Measurements from ENCODE around the gene KDM1A.

DNA sequence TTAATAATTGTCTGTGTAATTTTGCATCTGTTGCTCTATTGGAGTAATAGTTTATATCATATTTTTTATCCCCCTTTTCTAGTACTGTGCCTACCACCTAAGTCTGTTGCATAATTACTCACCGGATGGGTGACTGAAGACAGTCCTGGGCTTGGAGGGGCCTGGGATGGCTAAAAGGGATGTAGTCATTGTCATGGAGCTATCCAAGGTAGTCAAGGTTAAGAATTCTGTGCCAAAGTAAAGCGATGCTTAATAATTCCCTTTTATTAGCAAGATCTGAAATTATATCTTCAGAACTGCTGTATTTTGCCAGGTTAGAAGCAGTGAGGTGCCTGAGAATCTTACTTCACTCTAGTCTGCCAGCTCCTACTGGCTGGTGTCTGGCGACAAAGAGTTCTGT lies 61.6 kb downstream of the KDM1A start:
- TF ChIP-seq, protein P1, sequence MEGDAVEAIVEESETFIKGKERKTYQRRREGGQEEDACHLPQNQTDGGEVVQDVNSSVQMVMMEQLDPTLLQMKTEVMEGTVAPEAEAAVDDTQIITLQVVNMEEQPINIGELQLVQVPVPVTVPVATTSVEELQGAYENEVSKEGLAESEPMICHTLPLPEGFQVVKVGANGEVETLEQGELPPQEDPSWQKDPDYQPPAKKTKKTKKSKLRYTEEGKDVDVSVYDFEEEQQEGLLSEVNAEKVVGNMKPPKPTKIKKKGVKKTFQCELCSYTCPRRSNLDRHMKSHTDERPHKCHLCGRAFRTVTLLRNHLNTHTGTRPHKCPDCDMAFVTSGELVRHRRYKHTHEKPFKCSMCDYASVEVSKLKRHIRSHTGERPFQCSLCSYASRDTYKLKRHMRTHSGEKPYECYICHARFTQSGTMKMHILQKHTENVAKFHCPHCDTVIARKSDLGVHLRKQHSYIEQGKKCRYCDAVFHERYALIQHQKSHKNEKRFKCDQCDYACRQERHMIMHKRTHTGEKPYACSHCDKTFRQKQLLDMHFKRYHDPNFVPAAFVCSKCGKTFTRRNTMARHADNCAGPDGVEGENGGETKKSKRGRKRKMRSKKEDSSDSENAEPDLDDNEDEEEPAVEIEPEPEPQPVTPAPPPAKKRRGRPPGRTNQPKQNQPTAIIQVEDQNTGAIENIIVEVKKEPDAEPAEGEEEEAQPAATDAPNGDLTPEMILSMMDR (conservative IDR thresholded peaks at IDR 0.05; ENCODE audit: low read length): no peak
- TF ChIP-seq EZH2phosphoT487 (IDR thresholded peaks at IDR 0.05; ENCODE audit: borderline replicate concordance): no peak
